HUES6 (cell line): ENCODE data around the gene WFDC11.
"Not testable (repeated sequence)": the region's sequence is repeated elsewhere in the genome, so short reads cannot be mapped to it uniquely, and the experiment has no call there.

Experiments used
- H3K27ac ChIP-seq: 2 replicates; pipeline ENCODE4 v1.7.0; 2013; ENCODE audit warnings: low read depth, mild to moderate bottlenecking, low read length, inconsistent platforms
- H3K27me3 ChIP-seq: 2 replicates; pipeline ENCODE4 v1.6.1; 2013; ENCODE audit warnings: low read length; ENCODE audit not compliant: control insufficient read depth, insufficient read depth
- H3K36me3 ChIP-seq: 2 replicates; pipeline ENCODE4 v1.6.1; 2013; ENCODE audit warnings: low read length; ENCODE audit not compliant: control insufficient read depth, insufficient read depth
- H3K4me1 ChIP-seq: 2 replicates; pipeline ENCODE4 v1.6.1; 2013; ENCODE audit warnings: low read length; ENCODE audit not compliant: control insufficient read depth, insufficient read depth
- H3K4me3 ChIP-seq: 2 replicates; pipeline ENCODE4 v1.5.1; 2013; ENCODE audit warnings: low read depth, low read length
- H3K9ac ChIP-seq: one replicate; pipeline ENCODE4 v1.6.1; 2013; ENCODE audit warnings: mild to moderate bottlenecking, low read length
- H3K9me3 ChIP-seq: 2 replicates; pipeline ENCODE4 v1.6.1; 2013; ENCODE audit warnings: low read depth, low read length; ENCODE audit not compliant: control insufficient read depth, insufficient read depth

The WFDC11 gene

GRCh38 chr20:45651726-45652125, 18.3 kb downstream of the WFDC11 start:
- not testable (repeated sequence) for H3K27me3 ChIP-seq, H3K36me3 ChIP-seq, H3K27ac ChIP-seq, H3K4me1 ChIP-seq, H3K9ac ChIP-seq, H3K4me3 ChIP-seq
- peaks cover 26% of the 10 kb centered on the region for H3K9me3 ChIP-seq

GRCh38 chr20:45649312-45649863, 20.7 kb downstream of the WFDC11 start:
- H3K27ac ChIP-seq: no peak overlapping the region
- H3K36me3 ChIP-seq: no peaks in the 10 kb centered on the region
- no peaks in the 10 kb centered on the region for H3K27me3 ChIP-seq
- H3K9ac ChIP-seq: no peak overlapping the region
- H3K9me3 ChIP-seq: peaks cover 28% of the 10 kb centered on the region
- H3K4me1 ChIP-seq: no peaks in the 10 kb centered on the region
- no peak overlapping the region for H3K4me3 ChIP-seq

- H3K4me3 ChIP-seq: no peak overlapping the region
- H3K27me3 ChIP-seq: no peaks in the 10 kb centered on the region
- no peak overlapping the region for H3K9ac ChIP-seq
- H3K36me3 ChIP-seq: no peaks in the 10 kb centered on the region
- H3K9me3 ChIP-seq: peaks cover 28% of the 10 kb centered on the region
- H3K4me1 ChIP-seq: no peaks in the 10 kb centered on the region
- H3K27ac ChIP-seq: no peak overlapping the region
These were observed 22.5 kb downstream of the WFDC11 start for GRCh38 chr20:45647441-45648050.

- Histone ChIP-seq H3K9ac (no peak overlapping the region), H3K27ac (no peak overlapping the region), H3K4me1 (no peaks in the 10 kb centered on the region), H3K9me3 (peaks cover 25% of the 10 kb centered on the region), H3K36me3 (no peaks in the 10 kb centered on the region), H3K27me3 (no peaks in the 10 kb centered on the region), H3K4me3 (no peak overlapping the region)
These were observed 23.2 kb downstream of the WFDC11 start for GRCh38 chr20:45646875-45647274.

GRCh38 chr20:45645869-45646268, 24.2 kb downstream of the WFDC11 start:
- H3K36me3 ChIP-seq, H3K4me1 ChIP-seq, H3K27ac ChIP-seq, H3K9ac ChIP-seq, H3K27me3 ChIP-seq, H3K4me3 ChIP-seq: not testable (repeated sequence)
- peaks cover 15% of the 10 kb centered on the region for H3K9me3 ChIP-seq

- H3K9ac ChIP-seq, H3K27ac ChIP-seq, H3K9me3 ChIP-seq, H3K4me3 ChIP-seq, H3K4me1 ChIP-seq, H3K27me3 ChIP-seq, H3K36me3 ChIP-seq: not testable (repeated sequence)
These were observed 29.0 kb downstream of the WFDC11 start for GRCh38 chr20:45641076-45641475.

- Histone ChIP-seq H3K27ac (no peak overlapping the region), H3K27me3 (no peaks in the 10 kb centered on the region), H3K36me3 (no peaks in the 10 kb centered on the region), H3K9ac (no peak overlapping the region), H3K4me3 (no peak overlapping the region), H3K9me3 (peaks cover 2% of the 10 kb centered on the region; the same call in 1 of the 2 replicates), H3K4me1 (no peaks in the 10 kb centered on the region)
These were observed 30.4 kb downstream of the WFDC11 start for GRCh38 chr20:45639687-45640086.

- Histone ChIP-seq H3K4me3 (no peak overlapping the region), H3K27ac (no peak overlapping the region), H3K36me3 (no peaks in the 10 kb centered on the region), H3K9me3 (peaks cover 2% of the 10 kb centered on the region; the same call in 1 of the 2 replicates), H3K9ac (no peak overlapping the region), H3K27me3 (no peaks in the 10 kb centered on the region), H3K4me1 (no peaks in the 10 kb centered on the region)
These were observed 33.5 kb downstream of the WFDC11 start for GRCh38 chr20:45636513-45636912.

GRCh38 chr20:45631184-45631583, 38.9 kb downstream of the WFDC11 start, which contains the start of gene WFDC9:
Gene WFDC9 (minus strand): TSS chr20:45631284. CDS start chr20:45610181, 21,103 bp downstream.
- peaks cover 6% of the 10 kb centered on the region; the same call in 1 of the 2 replicates for H3K4me1 ChIP-seq
- H3K9ac ChIP-seq: no peak within 1 kb of the TSS
- no peaks in the 10 kb centered on the region for H3K9me3 ChIP-seq
- no peaks in the 10 kb centered on the region for H3K27me3 ChIP-seq
- no peak within 1 kb of the TSS for H3K27ac ChIP-seq
- no peak within 1 kb of the TSS for H3K4me3 ChIP-seq
- no peaks in the 10 kb centered on the region for H3K36me3 ChIP-seq

- H3K4me1 ChIP-seq: peaks cover 6% of the 10 kb centered on the region; the same call in 1 of the 2 replicates
- no peaks in the 10 kb centered on the region for H3K27me3 ChIP-seq
- H3K27ac ChIP-seq: no peak overlapping the region
- H3K9me3 ChIP-seq: no peaks in the 10 kb centered on the region
- no peak overlapping the region for H3K9ac ChIP-seq
- no peaks in the 10 kb centered on the region for H3K36me3 ChIP-seq
- H3K4me3 ChIP-seq: no peak overlapping the region
These were observed 39.7 kb downstream of the WFDC11 start for GRCh38 chr20:45630371-45630770.

- no peak within 1 kb of the TSS for H3K4me3 ChIP-seq
- H3K4me1 ChIP-seq: peaks cover 6% of the 10 kb centered on the region; the same call in 1 of the 2 replicates
- H3K27ac ChIP-seq: no peak within 1 kb of the TSS
- H3K9ac ChIP-seq: no peak within 1 kb of the TSS
- H3K27me3 ChIP-seq: no peaks in the 10 kb centered on the region
- H3K9me3 ChIP-seq: no peaks in the 10 kb centered on the region
- H3K36me3 ChIP-seq: no peaks in the 10 kb centered on the region
These were observed 40.4 kb downstream of the WFDC11 start, which contains the start of gene WFDC10A for GRCh38 chr20:45629496-45630100. Gene WFDC10A (plus strand): TSS chr20:45629739. CDS start chr20:45629814, 75 bp downstream.
